Fibroblast of the aortic adventitia (primary cell): ENCODE results near the gene C17orf107. TPM values are rescaled to one million over a fixed set of nuclear protein-coding genes. Genes with fewer than 3 reads are reported as not detected.

Experiments used
- DNase-seq: peaks from one replicate; pipeline ENCODE4 v3.0.0-alpha.2; 2010; ENCODE audit warnings: low read depth
- H3K4me3 ChIP-seq: 2 replicates; pipeline ENCODE4 v1.5.1; 2011; ENCODE audit warnings: low read depth, mild to moderate bottlenecking, control low read depth, low read length, moderate library complexity
- CTCF ChIP-seq: IDR thresholded peaks from 2 replicates; pipeline ENCODE4 v1.5.1; 2011; ENCODE audit warnings: mild to moderate bottlenecking, low read length, control low read depth, inconsistent platforms; ENCODE audit not compliant: insufficient read depth
- total RNA-seq: library from RNA; depleted of rRNA; stranded (reverse); fragments of >200 nt; gene quantifications from 2 replicates; pipeline ENCODE4 v1.2.3, GENCODE V29; 2012; ENCODE audit warnings: low replicate concordance

Gene C17orf107
- 3.8 and 4.5 TPM in 2 replicates for total RNA-seq

DNA sequence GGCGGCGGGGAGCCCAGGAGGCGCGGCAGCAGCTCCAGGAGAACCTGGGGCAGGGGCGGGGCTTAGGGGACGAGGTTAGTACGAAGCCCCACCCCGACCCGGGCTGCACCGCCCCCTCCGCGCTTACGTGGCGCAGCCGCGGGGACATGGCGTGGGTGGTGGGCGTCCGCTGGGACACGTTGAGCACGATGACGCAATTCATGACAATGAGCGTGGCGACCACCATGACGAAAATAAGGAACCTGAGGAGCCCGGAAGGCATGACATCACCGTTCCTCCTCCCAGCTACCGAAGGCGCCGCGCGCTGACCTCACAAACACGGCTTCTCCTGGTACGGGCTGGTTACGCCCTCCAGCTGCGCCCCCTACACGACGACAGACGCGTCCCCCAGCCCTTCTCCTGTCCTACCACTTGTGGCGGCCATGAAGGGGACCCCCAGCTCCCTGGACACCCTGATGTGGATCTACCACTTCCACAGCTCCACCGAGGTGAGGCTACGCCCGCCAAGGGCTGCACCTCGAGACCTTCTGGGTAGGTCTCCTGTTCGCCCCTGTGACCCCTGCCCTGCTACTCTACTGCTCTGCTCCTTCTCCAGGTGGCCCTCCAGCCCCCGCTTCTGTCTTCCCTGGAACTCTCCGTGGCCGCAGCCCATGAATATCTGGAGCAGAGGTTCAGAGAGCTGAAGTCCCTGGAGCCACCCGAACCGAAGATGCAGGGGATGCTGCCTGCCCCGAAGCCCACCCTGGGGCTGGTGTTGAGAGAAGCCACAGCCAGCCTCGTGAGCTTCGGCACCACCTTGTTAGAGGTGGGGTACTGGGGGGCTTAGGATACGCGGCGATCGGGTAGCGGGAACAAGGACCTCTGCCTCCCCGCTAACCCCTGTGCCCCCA is at the start of gene C17orf107:
C17orf107 (plus strand) TSS at position 196 of the 890 bp plus-strand sequence; CDS start at position 423, 227 bp downstream.
- peak; percentile 68 for DNase-seq
- H3K4me3 ChIP-seq: peak within 1 kb of the TSS; percentile 63
- TF ChIP-seq CTCF: no peak

GRCh38 chr17:4850246-4850645 is 49.1 kb upstream of the C17orf107 start:
- no peak for TF ChIP-seq CTCF
- DNase-seq: no peak
- no peak overlapping the region for H3K4me3 ChIP-seq

DNA sequence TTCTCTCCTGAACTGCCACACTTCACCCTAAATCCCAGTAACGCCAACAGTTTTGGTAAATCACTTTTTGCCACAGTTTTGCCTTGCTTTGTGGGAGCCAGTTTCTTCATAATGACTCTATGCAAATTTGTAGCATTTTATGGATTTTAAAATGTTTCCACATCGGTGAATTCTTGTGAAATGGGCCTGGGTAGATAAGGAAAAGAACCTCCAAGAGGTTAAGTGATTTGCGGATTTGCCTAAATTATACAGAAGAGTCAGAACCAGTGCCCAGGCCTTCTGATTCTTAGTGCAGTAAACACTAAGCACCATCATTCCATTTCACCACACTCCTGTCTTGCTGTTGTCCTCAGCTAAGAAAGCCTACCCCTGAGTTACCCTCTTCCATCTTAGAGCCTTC is 48.3 kb upstream of the C17orf107 start:
- no peak for TF ChIP-seq CTCF
- DNase-seq: no peak
- H3K4me3 ChIP-seq: no peak overlapping the region

- no peak overlapping the region for H3K4me3 ChIP-seq
- TF ChIP-seq CTCF: no peak
- peak; percentile 64 for DNase-seq
These were observed 46.6 kb upstream of the C17orf107 start for GRCh38 chr17:4852567-4853207.

DNA sequence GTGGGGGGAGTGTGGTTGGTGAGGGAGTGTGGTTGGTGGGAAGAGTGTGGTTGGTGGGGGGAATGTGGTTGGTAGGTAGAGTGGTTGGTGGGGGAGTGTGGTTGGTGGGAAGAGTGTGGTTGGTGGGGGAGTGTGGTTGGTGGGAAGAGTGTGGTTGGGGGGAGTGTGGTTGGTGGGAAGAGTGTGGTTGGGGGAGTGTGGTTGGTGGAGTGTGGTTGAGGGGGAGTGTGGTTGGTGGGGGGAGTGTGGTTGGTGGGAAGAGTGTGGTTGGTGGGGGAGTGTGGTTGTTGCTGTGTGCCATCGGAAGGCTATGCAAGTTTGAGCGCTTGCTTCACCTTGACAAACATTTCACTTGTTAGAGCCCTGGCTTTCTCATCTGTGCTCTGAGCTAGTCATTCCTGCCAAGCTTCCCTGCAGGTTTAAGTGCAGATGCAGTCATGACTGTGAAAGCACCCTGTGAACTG is 46.1 kb upstream of the C17orf107 start:
- H3K4me3 ChIP-seq: no peak overlapping the region
- TF ChIP-seq CTCF: no peak
- no peak for DNase-seq

DNA sequence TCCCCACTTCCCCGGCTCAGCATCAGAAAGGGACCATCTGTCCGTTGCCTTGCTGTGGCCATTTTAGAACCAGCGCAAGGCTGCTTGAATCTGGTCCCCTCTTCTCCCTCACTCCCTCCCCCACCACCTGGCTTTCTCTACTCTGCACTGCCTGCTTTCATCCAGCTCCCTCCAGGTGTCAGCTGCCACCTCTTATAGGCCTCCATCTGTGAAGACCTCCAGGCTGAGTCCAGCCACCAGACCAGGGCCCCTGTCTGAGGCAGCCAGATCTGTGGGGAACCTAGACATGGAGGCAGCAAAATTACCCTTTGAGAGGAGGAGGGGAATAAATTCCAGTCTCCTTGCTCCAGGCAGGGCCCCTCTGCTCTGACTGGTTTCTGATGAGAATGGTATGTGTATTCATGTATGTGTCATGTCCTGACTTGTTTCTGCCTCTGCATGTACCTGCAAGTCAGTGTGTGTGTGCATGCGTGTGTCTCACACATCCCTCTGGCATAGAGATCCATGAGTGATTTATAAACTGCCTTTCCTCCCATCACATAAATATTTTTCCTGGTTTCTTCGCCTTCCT is 45.1 kb upstream of the C17orf107 start:
- no peak overlapping the region for H3K4me3 ChIP-seq
- DNase-seq: peak; percentile 24
- no peak for TF ChIP-seq CTCF
